SK-N-SH treated with all-trans-retinoic acid at 6 μM for 48 hours (cell line): Measurements from ENCODE around the gene PCGF5.

ENCODE experiments used
- ESRRG ChIP-seq: fragments of 250-450 bp; sonication (Bioruptor Pico); IDR thresholded peaks from 2 replicates; pipeline ENCODE4 v1.6.1; 2021; ENCODE audit warnings: mild to moderate bottlenecking
- PPARA ChIP-seq: fragments of 250-450 bp; sonication (Bioruptor Pico); IDR thresholded peaks from 2 replicates; pipeline ENCODE4 v1.5.0; 2020; ENCODE audit warnings: mild to moderate bottlenecking, borderline replicate concordance
- ZC3H10 ChIP-seq: fragments of 250-450 bp; sonication (Bioruptor Pico); IDR thresholded peaks from 2 replicates; pipeline ENCODE4 v1.5.1; 2021; ENCODE audit warnings: mild to moderate bottlenecking, moderate library complexity
- ZFP30 ChIP-seq: fragments of 450-650 bp; formaldehyde crosslinking; IDR thresholded peaks from 2 replicates; pipeline ENCODE4 v1.5.0; 2022; ENCODE audit warnings: mild to moderate bottlenecking, moderate library complexity
- TF ChIP-seq, protein P1 (sequence below): fragments of 250-450 bp; sonication (Bioruptor Pico); IDR thresholded peaks from 2 replicates; pipeline ENCODE4 v1.5.1; 2021; ENCODE audit warnings: mild to moderate bottlenecking, moderate library complexity
- TF ChIP-seq, protein P2 (sequence below): fragments of 250-450 bp; sonication (Bioruptor Pico); IDR thresholded peaks from 2 replicates; pipeline ENCODE4 v1.5.1; 2020; ENCODE audit warnings: low read depth, mild to moderate bottlenecking, moderate library complexity
- TF ChIP-seq, protein P3 (sequence below): fragments of 250-450 bp; sonication (Bioruptor Pico); IDR thresholded peaks from 2 replicates; pipeline ENCODE4 v1.8.0; 2020; ENCODE audit warnings: mild to moderate bottlenecking, moderate library complexity, borderline replicate concordance
- TF ChIP-seq, protein P4 (sequence below): fragments of 250-450 bp; sonication (Bioruptor Pico); IDR thresholded peaks from 2 replicates; pipeline ENCODE4 v1.5.0; 2020; ENCODE audit warnings: mild to moderate bottlenecking, moderate library complexity
- TF ChIP-seq, protein P5 (sequence below): fragments of 250-450 bp; sonication (Bioruptor Pico); IDR thresholded peaks from 2 replicates; pipeline ENCODE4 v1.8.0; 2021; ENCODE audit warnings: low read depth, mild to moderate bottlenecking, moderate library complexity, borderline replicate concordance

DNA sequence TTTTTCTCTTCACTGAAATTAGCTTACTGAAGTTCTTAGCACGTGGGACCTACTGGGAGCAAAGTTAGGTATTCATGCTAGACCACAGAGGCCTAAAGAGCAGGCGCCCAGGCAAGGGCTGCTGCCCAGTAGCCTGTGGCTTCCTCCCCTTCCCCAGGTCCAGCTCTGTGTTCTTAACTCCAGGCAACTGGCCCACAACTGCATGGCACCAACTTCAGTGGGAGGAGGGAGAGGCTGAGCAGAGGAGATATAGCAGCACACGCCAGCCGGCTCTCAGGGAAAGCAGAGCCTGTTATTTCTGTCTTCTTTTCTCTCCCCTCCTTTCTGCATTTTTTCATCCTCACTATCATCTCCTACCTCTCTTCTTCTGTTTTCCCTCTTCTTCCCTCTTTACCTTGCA is 67.4 kb downstream of the PCGF5 start:
- TF ChIP-seq, protein P1, sequence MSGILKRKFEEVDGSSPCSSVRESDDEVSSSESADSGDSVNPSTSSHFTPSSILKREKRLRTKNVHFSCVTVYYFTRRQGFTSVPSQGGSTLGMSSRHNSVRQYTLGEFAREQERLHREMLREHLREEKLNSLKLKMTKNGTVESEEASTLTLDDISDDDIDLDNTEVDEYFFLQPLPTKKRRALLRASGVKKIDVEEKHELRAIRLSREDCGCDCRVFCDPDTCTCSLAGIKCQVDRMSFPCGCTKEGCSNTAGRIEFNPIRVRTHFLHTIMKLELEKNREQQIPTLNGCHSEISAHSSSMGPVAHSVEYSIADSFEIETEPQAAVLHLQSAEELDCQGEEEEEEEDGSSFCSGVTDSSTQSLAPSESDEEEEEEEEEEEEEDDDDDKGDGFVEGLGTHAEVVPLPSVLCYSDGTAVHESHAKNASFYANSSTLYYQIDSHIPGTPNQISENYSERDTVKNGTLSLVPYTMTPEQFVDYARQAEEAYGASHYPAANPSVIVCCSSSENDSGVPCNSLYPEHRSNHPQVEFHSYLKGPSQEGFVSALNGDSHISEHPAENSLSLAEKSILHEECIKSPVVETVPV: no peak
- no peak for TF ChIP-seq PPARA (CRISPR knock-in tag)
- TF ChIP-seq, protein P2, sequence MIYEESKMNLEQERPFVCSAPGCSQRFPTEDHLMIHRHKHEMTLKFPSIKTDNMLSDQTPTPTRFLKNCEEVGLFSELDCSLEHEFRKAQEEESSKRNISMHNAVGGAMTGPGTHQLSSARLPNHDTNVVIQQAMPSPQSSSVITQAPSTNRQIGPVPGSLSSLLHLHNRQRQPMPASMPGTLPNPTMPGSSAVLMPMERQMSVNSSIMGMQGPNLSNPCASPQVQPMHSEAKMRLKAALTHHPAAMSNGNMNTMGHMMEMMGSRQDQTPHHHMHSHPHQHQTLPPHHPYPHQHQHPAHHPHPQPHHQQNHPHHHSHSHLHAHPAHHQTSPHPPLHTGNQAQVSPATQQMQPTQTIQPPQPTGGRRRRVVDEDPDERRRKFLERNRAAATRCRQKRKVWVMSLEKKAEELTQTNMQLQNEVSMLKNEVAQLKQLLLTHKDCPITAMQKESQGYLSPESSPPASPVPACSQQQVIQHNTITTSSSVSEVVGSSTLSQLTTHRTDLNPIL (CRISPR knock-in tag): no peak
- TF ChIP-seq, protein P3, sequence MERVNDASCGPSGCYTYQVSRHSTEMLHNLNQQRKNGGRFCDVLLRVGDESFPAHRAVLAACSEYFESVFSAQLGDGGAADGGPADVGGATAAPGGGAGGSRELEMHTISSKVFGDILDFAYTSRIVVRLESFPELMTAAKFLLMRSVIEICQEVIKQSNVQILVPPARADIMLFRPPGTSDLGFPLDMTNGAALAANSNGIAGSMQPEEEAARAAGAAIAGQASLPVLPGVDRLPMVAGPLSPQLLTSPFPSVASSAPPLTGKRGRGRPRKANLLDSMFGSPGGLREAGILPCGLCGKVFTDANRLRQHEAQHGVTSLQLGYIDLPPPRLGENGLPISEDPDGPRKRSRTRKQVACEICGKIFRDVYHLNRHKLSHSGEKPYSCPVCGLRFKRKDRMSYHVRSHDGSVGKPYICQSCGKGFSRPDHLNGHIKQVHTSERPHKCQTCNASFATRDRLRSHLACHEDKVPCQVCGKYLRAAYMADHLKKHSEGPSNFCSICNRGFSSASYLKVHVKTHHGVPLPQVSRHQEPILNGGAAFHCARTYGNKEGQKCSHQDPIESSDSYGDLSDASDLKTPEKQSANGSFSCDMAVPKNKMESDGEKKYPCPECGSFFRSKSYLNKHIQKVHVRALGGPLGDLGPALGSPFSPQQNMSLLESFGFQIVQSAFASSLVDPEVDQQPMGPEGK (CRISPR knock-in tag): no peak
- TF ChIP-seq, protein P4, sequence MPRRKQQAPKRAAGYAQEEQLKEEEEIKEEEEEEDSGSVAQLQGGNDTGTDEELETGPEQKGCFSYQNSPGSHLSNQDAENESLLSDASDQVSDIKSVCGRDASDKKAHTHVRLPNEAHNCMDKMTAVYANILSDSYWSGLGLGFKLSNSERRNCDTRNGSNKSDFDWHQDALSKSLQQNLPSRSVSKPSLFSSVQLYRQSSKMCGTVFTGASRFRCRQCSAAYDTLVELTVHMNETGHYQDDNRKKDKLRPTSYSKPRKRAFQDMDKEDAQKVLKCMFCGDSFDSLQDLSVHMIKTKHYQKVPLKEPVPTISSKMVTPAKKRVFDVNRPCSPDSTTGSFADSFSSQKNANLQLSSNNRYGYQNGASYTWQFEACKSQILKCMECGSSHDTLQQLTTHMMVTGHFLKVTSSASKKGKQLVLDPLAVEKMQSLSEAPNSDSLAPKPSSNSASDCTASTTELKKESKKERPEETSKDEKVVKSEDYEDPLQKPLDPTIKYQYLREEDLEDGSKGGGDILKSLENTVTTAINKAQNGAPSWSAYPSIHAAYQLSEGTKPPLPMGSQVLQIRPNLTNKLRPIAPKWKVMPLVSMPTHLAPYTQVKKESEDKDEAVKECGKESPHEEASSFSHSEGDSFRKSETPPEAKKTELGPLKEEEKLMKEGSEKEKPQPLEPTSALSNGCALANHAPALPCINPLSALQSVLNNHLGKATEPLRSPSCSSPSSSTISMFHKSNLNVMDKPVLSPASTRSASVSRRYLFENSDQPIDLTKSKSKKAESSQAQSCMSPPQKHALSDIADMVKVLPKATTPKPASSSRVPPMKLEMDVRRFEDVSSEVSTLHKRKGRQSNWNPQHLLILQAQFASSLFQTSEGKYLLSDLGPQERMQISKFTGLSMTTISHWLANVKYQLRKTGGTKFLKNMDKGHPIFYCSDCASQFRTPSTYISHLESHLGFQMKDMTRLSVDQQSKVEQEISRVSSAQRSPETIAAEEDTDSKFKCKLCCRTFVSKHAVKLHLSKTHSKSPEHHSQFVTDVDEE (CRISPR knock-in tag): no peak
- no peak for TF ChIP-seq ZFP30 (CRISPR knock-in tag)
- TF ChIP-seq, protein P5, sequence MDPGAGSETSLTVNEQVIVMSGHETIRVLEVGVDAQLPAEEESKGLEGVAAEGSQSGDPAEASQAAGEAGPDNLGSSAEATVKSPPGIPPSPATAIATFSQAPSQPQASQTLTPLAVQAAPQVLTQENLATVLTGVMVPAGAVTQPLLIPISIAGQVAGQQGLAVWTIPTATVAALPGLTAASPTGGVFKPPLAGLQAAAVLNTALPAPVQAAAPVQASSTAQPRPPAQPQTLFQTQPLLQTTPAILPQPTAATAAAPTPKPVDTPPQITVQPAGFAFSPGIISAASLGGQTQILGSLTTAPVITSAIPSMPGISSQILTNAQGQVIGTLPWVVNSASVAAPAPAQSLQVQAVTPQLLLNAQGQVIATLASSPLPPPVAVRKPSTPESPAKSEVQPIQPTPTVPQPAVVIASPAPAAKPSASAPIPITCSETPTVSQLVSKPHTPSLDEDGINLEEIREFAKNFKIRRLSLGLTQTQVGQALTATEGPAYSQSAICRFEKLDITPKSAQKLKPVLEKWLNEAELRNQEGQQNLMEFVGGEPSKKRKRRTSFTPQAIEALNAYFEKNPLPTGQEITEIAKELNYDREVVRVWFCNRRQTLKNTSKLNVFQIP: no peak
- TF ChIP-seq ESRRG (CRISPR knock-in tag): no peak
- TF ChIP-seq ZC3H10 (CRISPR knock-in tag): no peak
